Endodermal cell (in vitro differentiated cells): Measurements from ENCODE around the gene IVNS1ABP. TPM values are rescaled to one million over a fixed set of nuclear protein-coding genes. Genes with fewer than 3 reads are reported as not detected.

ENCODE experiments used
- DNase-seq: peaks from one replicate; pipeline ENCODE4 v3.0.0-alpha.2; 2017
- H3K27ac ChIP-seq: 2 replicates; pipeline ENCODE4 v1.5.1; 2013; ENCODE audit warnings: mild to moderate bottlenecking, low read depth, low read length, moderate library complexity
- H3K27me3 ChIP-seq: 2 replicates; pipeline ENCODE4 v1.6.1; 2013; ENCODE audit warnings: mild to moderate bottlenecking, low read length, moderate library complexity; ENCODE audit not compliant: insufficient read depth, control insufficient read depth, poor library complexity, severe bottlenecking
- H3K36me3 ChIP-seq: 2 replicates; pipeline ENCODE4 v1.7.0; 2013; ENCODE audit warnings: mild to moderate bottlenecking, low read length, moderate library complexity; ENCODE audit not compliant: control insufficient read depth, insufficient read depth
- H3K4me1 ChIP-seq: one replicate; pipeline ENCODE4 v1.7.0; 2013; ENCODE audit warnings: low read length; ENCODE audit not compliant: control insufficient read depth, insufficient read depth
- H3K4me3 ChIP-seq: 2 replicates; pipeline ENCODE4 v1.5.1; 2013; ENCODE audit warnings: mild to moderate bottlenecking, low read length, moderate library complexity
- H3K9ac ChIP-seq: 2 replicates; pipeline ENCODE4 v1.6.1; 2013; ENCODE audit warnings: mild to moderate bottlenecking, low read length, moderate library complexity; ENCODE audit not compliant: poor library complexity, severe bottlenecking; ENCODE audit errors: extremely low read depth
- H3K9me3 ChIP-seq: 2 replicates; pipeline ENCODE4 v1.6.1; 2013; ENCODE audit warnings: mild to moderate bottlenecking, low read length, moderate library complexity; ENCODE audit not compliant: control insufficient read depth
- H3K27ac Mint-ChIP-seq: 2 replicates; pipeline ENCODE4 v1.8.0; 2020; ENCODE audit warnings: mixed read lengths
- H3K27me3 Mint-ChIP-seq: 2 replicates; pipeline ENCODE4 v1.8.0; 2021; ENCODE audit warnings: mild to moderate bottlenecking, mixed read lengths; ENCODE audit not compliant: insufficient read depth
- H3K36me3 Mint-ChIP-seq: 2 replicates; pipeline ENCODE4 v1.8.0; 2020; ENCODE audit warnings: low read depth, mixed read lengths
- H3K4me1 Mint-ChIP-seq: 2 replicates; pipeline ENCODE4 v1.8.0; 2020; ENCODE audit warnings: mixed read lengths
- H3K4me3 Mint-ChIP-seq: 2 replicates; pipeline ENCODE4 v1.8.0; 2020; ENCODE audit warnings: mild to moderate bottlenecking, moderate library complexity, mixed read lengths
- H3K9me3 Mint-ChIP-seq: 2 replicates; pipeline ENCODE4 v1.8.0; 2020; ENCODE audit warnings: mild to moderate bottlenecking, mixed read lengths
- CTCF ChIP-seq: fragments of 200-600 bp; sonication (generic); conservative IDR thresholded peaks from 2 replicates; pipeline ENCODE4 v1.5.0; 2021; ENCODE audit warnings: antibody characterized with exemption, mild to moderate bottlenecking
- WGBS, 2 experiments: methylation state at CpG; one replicate each; pipeline versions ENCODE4 v1.1.5 to v1.1.7; 2013; ENCODE audit warnings: missing lambda C conversion rate in 2 of 2, mixed read lengths in 1 of 2; ENCODE audit not compliant: insufficient coverage in 1 of 2, insufficient read length in 1 of 2; 5-methylcytosine and 5-hydroxymethylcytosine counted together
- total RNA-seq, 2 donors: library from RNA; stranded (reverse); fragmentation: NEBNext Ultra II Directional in 1 of 2; extraction: Animal tissue kit (Norgen Biotek cat#: 25700) in 1 of 2; gene quantifications; 2 replicates in 1 of 2; 3 replicates in 1 of 2; pipeline ENCODE4 v1.2.1, GENCODE V29; 2021

Gene IVNS1ABP
- total RNA-seq, 2 donors from 2014 or later: 122 to 163 TPM

GRCh38 chr1:185305419-185305818 lies 11.6 kb downstream of the IVNS1ABP start:
- no peak overlapping the region for H3K4me3 Mint-ChIP-seq
- no peaks in the 10 kb centered on the region for H3K4me1 Mint-ChIP-seq
- no peaks in the 10 kb centered on the region for H3K27me3 Mint-ChIP-seq
- Histone ChIP-seq H3K9ac (no peak overlapping the region), H3K27me3 (no peaks in the 10 kb centered on the region), H3K36me3 (peaks cover 97% of the 10 kb centered on the region), H3K27ac (no peak overlapping the region), H3K4me3 (no peak overlapping the region), H3K9me3 (no peaks in the 10 kb centered on the region), H3K4me1 (no peaks in the 10 kb centered on the region)
- DNase-seq: no peak
- H3K27ac Mint-ChIP-seq: no peak overlapping the region
- 93% methylated on average over 2 of the region's 3 CpGs; no CpG with 5 or more reads in 1 of the 2 experiments for WGBS, 2 experiments
- no peak for TF ChIP-seq CTCF
- H3K36me3 Mint-ChIP-seq: peaks cover 75% of the 10 kb centered on the region
- H3K9me3 Mint-ChIP-seq: no peaks in the 10 kb centered on the region

GRCh38 chr1:185300152-185300551 lies 16.9 kb downstream of the IVNS1ABP start:
- H3K27ac Mint-ChIP-seq: no peak overlapping the region
- Histone ChIP-seq H3K9ac (no peak overlapping the region), H3K36me3 (peaks cover 97% of the 10 kb centered on the region), H3K27ac (no peak overlapping the region), H3K4me3 (no peak overlapping the region), H3K4me1 (no peaks in the 10 kb centered on the region), H3K9me3 (no peaks in the 10 kb centered on the region), H3K27me3 (no peaks in the 10 kb centered on the region)
- H3K36me3 Mint-ChIP-seq: peaks cover 82% of the 10 kb centered on the region
- no peaks in the 10 kb centered on the region for H3K4me1 Mint-ChIP-seq
- DNase-seq: no peak
- H3K9me3 Mint-ChIP-seq: no peaks in the 10 kb centered on the region
- no peak for TF ChIP-seq CTCF
- WGBS, 2 experiments: 95 to 100% methylated on average over 2 to 5 of the region's 6 CpGs
- no peaks in the 10 kb centered on the region for H3K27me3 Mint-ChIP-seq
- no peak overlapping the region for H3K4me3 Mint-ChIP-seq

- H3K27me3 Mint-ChIP-seq: no peaks in the 10 kb centered on the region
- Histone ChIP-seq H3K9me3 (no peaks in the 10 kb centered on the region), H3K9ac (no peak overlapping the region), H3K4me3 (no peak overlapping the region), H3K4me1 (no peaks in the 10 kb centered on the region), H3K27ac (no peak overlapping the region), H3K27me3 (no peaks in the 10 kb centered on the region), H3K36me3 (peaks cover 90% of the 10 kb centered on the region)
- no peak overlapping the region for H3K4me3 Mint-ChIP-seq
- H3K4me1 Mint-ChIP-seq: no peaks in the 10 kb centered on the region
- H3K9me3 Mint-ChIP-seq: no peaks in the 10 kb centered on the region
- H3K27ac Mint-ChIP-seq: no peak overlapping the region
- peaks cover 72% of the 10 kb centered on the region for H3K36me3 Mint-ChIP-seq
- no peak for TF ChIP-seq CTCF
- no peak for DNase-seq
- WGBS, 2 experiments: 80 to 96% methylated on average over 2 of the region's 2 CpGs
Measured at GRCh38 chr1:185297982-185298381, 19.1 kb downstream of the IVNS1ABP start.
